GM19023 (cell line): ENCODE results near the gene ZNRF3.
"Not testable (repeated sequence)": the region's sequence is repeated elsewhere in the genome, so short reads cannot be mapped to it uniquely, and the experiment has no call there.

Experiments used
- ATAC-seq: cut with Tn5 transposase; IDR thresholded peaks from one replicate; pipeline ENCODE4 v1.9.1; 2021; ENCODE audit warnings: mild to moderate bottlenecking, moderate library complexity; ENCODE audit not compliant: unreplicated experiment

ZNRF3 gene

DNA sequence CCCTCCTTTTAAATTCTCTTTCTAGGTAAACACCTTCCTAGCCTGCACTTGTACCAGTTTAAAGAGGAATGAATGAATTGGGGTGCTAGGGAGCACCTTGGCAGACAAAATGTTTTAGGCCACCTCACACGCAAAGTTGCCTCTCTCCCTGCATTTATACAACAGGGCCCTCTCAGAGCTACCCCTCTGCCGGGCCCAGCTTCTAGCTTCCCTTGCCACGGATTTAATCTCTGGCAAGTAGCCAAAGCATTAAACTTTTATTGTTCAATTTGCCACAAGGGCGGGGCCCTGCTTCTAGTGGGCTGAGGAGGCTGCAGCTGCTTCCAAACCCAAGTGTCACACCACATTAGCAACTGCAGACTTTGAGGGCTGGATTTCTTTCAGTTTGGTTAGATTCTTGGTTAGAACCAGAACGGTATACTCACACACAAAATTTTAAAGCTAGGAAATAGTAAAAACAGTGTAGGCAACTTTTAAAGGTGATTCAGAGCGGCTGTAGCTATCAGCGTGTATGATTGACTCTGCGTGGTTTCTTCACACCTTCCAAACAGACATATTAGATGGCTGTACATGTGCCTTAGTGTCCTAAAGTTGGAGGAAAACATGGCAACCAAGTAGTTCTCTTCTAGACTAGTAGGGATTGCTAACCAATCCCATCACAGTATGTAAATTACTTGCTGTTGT lies 196.0 kb downstream of the ZNRF3 start:
- ATAC-seq, result no peak

GRCh38 chr22:29080106-29080975 lies 197.0 kb downstream of the ZNRF3 start:
- no peak for ATAC-seq

DNA sequence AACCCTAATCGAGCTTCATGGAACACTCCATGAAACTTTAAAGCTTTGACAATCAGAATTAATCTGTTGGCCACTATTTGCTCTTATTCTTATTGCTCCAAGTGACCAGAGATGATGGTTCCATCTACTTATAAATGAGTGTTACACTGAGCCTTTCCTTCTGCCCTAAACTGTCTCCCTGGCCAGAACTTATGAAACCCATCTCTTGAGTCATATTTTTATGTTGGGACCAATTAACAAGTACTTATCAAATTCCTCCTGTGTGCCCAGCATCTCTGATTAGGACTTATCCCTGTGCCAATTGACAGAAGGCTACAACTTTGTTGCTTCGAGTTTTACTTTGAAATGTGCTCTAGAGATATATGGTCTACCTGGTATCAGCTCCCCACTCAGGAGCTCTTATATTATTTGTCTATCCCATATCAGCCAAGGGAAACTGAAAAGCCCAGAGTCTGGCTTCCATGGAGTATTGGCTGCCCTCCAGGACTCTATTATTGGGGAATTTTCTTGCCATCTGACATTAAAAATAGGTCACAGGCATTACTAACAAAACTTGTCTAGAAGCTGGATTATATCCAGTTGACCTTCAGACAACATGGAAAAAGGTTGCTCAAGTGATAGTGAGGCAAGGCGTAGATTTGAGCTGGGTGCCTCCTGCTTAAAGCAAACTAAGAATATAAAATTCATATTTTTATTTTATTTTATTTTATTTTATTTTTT lies 198.3 kb downstream of the ZNRF3 start:
- ATAC-seq, result no peak

DNA sequence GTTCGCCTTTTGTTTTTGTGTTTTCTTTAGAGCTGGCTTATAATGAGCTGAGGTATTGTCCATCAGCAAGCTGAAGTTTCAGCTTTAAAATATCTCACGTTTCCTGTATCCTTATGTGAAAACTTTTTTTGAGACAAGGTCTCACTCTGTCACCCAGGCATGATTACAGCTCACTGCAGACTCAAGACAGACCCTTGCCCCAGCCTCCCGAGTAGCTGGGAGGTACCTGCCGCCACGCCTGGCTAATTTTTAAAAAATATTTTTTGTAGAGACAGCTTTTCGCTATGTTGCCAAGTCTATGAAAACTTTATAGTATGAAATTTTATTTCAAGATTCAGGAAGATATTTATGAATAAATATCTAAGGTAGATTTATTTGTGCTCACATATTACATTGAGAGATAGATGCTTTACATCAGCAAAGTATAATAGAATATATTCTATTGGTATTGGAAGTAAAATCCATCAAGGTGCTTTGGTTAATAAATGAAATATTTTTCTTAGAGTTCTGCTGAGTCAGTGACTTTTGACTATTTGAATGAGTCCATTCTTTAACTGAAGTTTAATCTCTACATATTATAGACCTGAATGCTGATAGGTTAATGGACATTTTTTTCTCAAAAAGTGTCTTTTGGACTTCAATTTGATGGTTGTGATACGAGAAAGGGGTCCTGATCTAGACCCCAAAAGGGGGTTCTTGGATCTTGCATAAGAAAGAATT lies 199.6 kb downstream of the ZNRF3 start:
- no peak for ATAC-seq

GRCh38 chr22:29083576-29083932 lies 200.2 kb downstream of the ZNRF3 start:
- ATAC-seq, result not testable (repeated sequence)

GRCh38 chr22:29083933-29084591 lies 200.7 kb downstream of the ZNRF3 start:
- ATAC-seq, result no peak

GRCh38 chr22:29087012-29087411 lies 203.6 kb downstream of the ZNRF3 start:
- ATAC-seq, result no peak

DNA sequence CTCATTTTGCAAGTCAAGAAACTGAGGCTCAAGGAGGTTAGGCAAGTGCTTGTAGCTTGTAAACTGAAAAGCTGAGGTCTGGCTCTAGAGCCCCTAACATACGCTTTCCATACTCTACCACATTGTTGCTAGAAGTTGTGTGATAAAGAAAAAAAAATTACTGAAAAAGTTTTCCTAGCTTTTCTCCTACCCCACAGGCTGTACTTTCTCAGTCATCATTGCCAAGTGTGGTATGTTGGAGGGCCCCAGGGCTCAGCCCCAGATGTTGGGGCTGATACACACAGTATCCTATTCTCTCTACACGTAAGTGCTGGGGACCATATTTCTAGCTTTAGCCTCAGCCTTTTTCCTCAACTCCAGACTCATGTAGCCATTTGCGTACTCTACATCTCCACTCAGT lies 205.4 kb downstream of the ZNRF3 start:
- no peak for ATAC-seq

DNA sequence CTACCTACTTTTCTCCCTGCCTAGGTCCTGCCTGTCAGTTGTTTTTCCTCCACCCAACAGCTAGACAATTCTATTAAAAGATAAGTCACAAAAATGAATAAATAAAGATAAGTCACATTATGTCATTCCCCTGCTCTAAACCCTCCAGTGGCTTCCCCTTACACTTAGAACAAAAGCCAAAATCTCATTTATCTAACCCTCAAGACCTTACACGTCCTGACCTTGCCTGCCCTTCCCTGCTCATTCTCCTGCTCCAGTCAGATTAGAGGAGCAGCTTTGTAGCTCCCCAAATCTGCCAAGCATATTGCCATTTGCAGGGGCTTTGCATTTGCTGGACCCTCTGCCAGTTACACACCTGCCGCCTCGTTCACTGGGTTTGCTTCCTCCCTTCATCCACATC lies 206.1 kb downstream of the ZNRF3 start:
- ATAC-seq, result no peak

DNA sequence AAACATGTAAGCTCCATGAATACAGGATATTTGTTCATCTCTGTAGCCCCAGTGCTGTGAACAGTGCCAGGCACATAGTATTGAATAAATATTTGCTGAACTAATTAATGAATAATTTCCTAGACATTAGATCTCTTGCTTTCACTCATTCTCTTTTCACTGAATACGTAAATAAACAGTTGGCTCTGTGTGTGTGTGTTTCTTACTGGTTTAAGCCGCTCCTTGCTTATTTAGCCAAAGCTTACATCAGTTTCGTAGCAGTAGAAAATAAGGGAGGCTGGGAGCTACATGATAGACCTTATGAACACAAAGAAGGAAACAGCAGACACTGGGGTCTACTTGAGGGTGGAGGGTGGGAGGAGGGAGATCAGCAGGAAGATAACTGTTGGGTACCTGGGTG lies 206.7 kb downstream of the ZNRF3 start:
- no peak for ATAC-seq

DNA sequence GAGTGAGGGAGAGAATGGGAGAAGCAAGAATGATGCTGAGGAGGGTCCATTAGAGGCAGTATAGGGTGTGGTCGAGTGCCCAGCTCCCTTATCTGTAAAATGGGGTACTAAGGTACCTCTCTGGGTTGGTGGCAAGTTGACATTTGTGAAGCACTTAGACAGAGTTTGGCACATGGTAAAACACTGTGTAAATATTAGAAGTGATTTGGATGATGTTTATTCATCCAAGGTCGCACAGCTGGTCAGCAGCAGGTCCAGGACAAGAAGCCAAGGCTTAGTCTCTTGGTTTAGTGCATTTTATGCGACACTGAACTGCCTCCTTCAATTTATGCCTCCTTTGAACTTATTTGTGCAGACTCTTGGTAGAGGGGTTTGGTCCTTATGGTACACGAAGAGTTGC lies 208.9 kb downstream of the ZNRF3 start:
- no peak for ATAC-seq

GRCh38 chr22:29093030-29093429 lies 209.7 kb downstream of the ZNRF3 start:
- ATAC-seq, result no peak

GRCh38 chr22:29093501-29094300 lies 210.3 kb downstream of the ZNRF3 start:
- ATAC-seq, result no peak

DNA sequence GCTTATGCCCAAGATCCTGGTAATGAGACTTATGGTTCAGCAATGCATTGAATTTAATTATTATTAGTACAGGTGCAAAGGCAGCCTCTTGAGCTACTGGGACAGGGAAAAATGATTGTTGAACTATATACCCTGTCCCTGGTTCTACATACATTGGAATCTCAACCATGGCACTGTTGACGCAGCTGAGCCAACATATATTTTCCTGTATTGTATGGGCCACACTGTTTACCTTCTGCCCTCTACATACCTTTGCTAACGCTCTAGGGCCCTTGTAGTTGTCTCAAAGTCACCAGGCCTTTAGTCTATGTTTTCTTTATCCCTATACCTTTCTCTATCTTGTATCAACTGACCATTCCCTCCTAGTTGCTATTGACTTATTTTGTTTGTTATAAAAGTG lies 212.1 kb downstream of the ZNRF3 start:
- no peak for ATAC-seq

DNA sequence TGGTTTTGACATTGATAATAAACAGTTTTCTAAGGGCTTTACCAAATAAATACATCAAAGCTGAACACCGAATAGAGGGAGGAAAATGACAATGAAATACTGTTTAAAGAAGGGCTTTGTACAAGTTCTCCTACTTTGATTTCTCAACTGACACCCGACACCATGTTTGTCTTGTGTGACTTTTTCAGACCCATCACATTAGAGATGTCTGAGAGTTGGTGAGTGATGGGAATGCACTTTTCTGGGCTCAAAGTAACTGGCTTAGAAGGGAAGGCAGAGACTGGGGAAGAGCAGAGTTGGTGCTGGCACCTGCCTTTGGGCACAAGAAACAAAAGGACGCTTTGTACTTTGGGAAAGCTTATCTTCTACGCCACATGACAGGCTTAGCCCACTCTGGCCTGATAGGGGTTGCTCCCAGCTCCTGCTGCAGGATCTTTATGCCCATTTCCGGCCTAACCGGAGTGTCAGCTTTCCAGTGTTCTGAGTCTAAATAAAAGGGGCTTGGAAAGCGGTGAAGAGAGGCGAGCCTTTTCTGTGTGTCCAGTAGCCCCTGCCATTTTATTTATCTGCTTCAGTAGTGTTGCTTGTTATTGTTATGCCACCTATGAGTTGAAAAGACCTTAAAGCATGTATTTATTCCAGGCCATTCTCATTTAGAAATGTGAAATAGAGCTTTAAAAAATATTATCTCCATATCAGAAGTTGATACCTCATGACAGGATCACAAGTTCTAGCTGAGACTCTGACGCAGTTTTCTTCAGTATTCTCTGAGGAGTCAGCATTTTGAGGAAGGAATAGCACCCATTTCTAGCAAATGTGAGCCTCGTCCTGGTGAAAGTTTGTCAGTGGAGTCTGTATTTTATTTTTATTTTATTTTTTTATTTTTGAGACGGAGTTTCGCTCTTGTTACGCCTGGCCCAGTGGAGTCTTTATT lies 213.6 kb downstream of the ZNRF3 start:
- no peak for ATAC-seq

DNA sequence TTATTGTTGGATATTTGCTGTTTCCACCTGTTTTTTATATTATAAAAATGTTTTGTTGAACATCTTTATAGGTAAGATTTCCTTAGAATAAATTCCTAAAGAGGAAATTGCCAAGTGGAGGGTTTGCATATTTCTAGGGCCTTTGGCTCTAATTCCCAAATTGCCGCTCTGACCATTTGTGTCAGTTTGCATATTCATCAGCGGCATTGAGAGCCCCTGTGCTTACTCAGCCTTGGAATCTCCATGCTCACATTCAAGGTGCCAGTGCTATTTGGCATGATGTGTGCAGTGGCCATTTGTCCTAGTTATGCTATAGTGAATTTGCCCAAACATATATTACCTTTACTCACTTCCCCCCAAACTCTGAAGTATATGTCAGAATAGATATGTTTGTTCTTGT lies 214.9 kb downstream of the ZNRF3 start:
- no peak for ATAC-seq

DNA sequence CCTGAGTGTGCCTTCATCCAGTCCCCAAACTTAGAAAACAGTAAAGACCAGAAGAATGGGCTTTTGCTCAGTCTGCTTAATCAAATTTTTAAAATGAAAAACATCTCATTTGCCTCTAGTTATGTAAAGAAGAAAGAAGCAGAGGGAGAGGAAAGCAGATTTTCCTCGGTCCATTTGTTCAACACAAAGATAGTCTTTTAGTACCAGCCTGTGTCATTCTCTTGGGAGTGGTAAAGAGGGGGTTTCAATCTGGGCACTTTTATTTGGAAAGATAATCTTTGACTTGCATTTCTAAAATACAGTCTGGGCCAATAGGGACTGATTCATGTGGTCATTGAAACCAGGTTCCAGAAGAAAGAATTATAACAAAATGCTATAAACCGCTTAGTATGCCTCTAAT lies 218.9 kb downstream of the ZNRF3 start:
- no peak for ATAC-seq

DNA sequence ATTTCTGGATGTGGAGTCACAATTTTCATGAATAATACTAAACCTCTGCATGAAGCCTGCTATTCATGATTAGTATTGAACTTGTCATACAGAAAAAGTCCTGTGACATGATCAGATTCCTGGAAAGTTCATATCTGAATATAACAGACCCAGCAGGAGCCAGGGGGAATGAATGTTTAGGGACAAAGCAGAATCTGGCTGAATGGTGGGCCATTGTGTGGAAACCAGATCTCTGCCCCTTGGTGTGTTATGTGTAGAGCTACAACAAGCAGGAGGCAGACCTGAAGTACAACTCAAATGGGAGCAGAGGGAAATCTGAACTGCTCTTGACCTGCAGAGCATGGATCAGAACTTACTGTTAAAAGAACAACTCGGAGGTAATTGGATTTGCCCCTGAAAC lies 219.7 kb downstream of the ZNRF3 start:
- ATAC-seq, result no peak

DNA sequence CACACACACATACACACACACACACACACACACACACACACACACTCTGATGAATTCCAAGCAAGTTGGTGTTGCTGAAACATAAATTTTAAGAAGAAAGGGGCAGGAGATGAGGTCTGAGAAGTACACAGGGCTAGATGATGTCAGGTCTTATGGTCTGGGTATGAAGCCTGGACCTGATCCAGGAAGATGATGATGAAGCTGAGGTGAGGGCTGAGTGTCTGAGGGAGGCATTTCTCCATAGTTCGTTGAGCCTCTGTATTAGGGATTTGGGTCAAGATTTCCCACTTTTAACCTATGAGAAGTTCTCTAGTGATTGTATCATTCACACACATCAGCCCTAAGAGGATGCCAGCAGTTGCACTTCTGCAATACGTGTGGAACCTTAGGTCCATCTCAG lies 222.1 kb downstream of the ZNRF3 start:
- ATAC-seq, result no peak
